Keratinocyte (primary cell): Measurements from ENCODE around the gene RIPOR2. TPM values are rescaled to one million over a fixed set of nuclear protein-coding genes. Genes with fewer than 3 reads are reported as not detected.

ENCODE experiments used
- DNase-seq: peaks from one replicate; pipeline ENCODE4 v3.0.0-alpha.2; 2011; ENCODE audit warnings: low read depth, missing footprints, low spot score
- FAIRE-seq: peaks from 2 replicates; lab custom pipeline; 2011; peaks lifted over from hg19 to GRCh38; lab: Jason Lieb, UNC
- H2AFZ ChIP-seq: 2 replicates; pipeline ENCODE4 v1.6.0; 2012; ENCODE audit warnings: low read length, control low read depth, inconsistent platforms; ENCODE audit not compliant: control insufficient read depth
- H3K27ac ChIP-seq: 2 replicates; pipeline ENCODE4 v1.5.1; 2011; ENCODE audit warnings: low read length; ENCODE audit not compliant: control insufficient read depth, insufficient read depth
- H3K27me3 ChIP-seq: 3 replicates; pipeline ENCODE4 v1.6.0; 2011; ENCODE audit warnings: low read length; ENCODE audit not compliant: control insufficient read depth, insufficient read depth; ENCODE audit errors: extremely low read depth
- H3K36me3 ChIP-seq, 2 experiments: 2 replicates in 1 of 2; 3 replicates in 1 of 2; pipeline ENCODE4 v1.5.1; 2011; ENCODE audit warnings: low read length in 2 of 2, mild to moderate bottlenecking in 1 of 2; ENCODE audit not compliant: control insufficient read depth in 2 of 2, insufficient read depth in 2 of 2; ENCODE audit errors: extremely low read depth in 1 of 2
- H3K4me1 ChIP-seq: 3 replicates; pipeline ENCODE4 v1.5.1; 2011; ENCODE audit warnings: low read length; ENCODE audit not compliant: control insufficient read depth, insufficient read depth; ENCODE audit errors: extremely low read depth
- H3K4me2 ChIP-seq: 3 replicates; pipeline ENCODE4 v1.6.0; 2011; ENCODE audit warnings: low read depth, low read length; ENCODE audit not compliant: control insufficient read depth, insufficient read depth; ENCODE audit errors: extremely low read depth
- H3K4me3 ChIP-seq, 3 experiments: fragments of 200-600 bp in 1 of 3; sonication (generic) in 1 of 3; 2 replicates in 2 of 3; 3 replicates in 1 of 3; pipeline ENCODE4 v1.5.1; 2011 to 2016; ENCODE audit warnings: low read length in 3 of 3, mild to moderate bottlenecking in 3 of 3, control low read depth in 2 of 3, inconsistent platforms in 1 of 3, low read depth in 1 of 3, mixed read lengths in 1 of 3, mixed run types in 1 of 3, moderate library complexity in 1 of 3; ENCODE audit not compliant: control insufficient read depth in 2 of 3, insufficient read depth in 2 of 3; ENCODE audit errors: extremely low read depth in 1 of 3
- H3K79me2 ChIP-seq: 2 replicates; pipeline ENCODE4 v1.6.0; 2012; ENCODE audit warnings: low read length; ENCODE audit not compliant: control insufficient read depth, insufficient read depth
- H3K9ac ChIP-seq: 3 replicates; pipeline ENCODE4 v1.6.0; 2011; ENCODE audit warnings: low read length; ENCODE audit not compliant: control insufficient read depth, insufficient read depth; ENCODE audit errors: extremely low read depth
- H3K9me1 ChIP-seq: 3 replicates; pipeline ENCODE4 v1.6.0; 2011; ENCODE audit warnings: low read length; ENCODE audit not compliant: control insufficient read depth, insufficient read depth; ENCODE audit errors: extremely low read depth
- H3K9me3 ChIP-seq: 2 replicates; pipeline ENCODE4 v1.5.1; 2012; ENCODE audit warnings: low read depth, low read length; ENCODE audit not compliant: control insufficient read depth
- H4K20me1 ChIP-seq: 3 replicates; pipeline ENCODE4 v1.6.0; 2011; ENCODE audit warnings: low read length; ENCODE audit not compliant: control insufficient read depth, insufficient read depth; ENCODE audit errors: extremely low read depth
- EZH2 ChIP-seq: IDR thresholded peaks from one replicate; pipeline ENCODE4 v1.6.1; 2012; ENCODE audit warnings: inconsistent platforms, mild to moderate bottlenecking, low read length, moderate library complexity
- dilution Hi-C: fragments of 300-500 bp; cut with MboI; formaldehyde crosslinking; loops from one replicate; pipeline ENCODE4 v1.7.0; 2020; ENCODE audit warnings: low sequenced_read_pairs; ENCODE audit not compliant: extremely low pct_ligation_motif_present
- polyA plus RNA-seq, 5 experiments: library from polyadenylated mRNA; depleted of rRNA in 3 of 5; stranded (reverse) in 3 of 5; stranded (forward) in 1 of 5; unstranded in 1 of 5; fragments of >200 nt; gene quantifications; 1 replicate in 1 of 5; 2 replicates in 3 of 5; 3 replicates in 1 of 5; pipeline versions ENCODE4 v1.2.1 to v1.2.3, GENCODE V29; 2011 to 2012; ENCODE audit warnings: missing spikeins in 2 of 5, low read depth in 1 of 5, low replicate concordance in 1 of 5
- TF ChIP-seq, protein P1 (sequence below), 3 experiments: IDR thresholded peaks in 1 of 3; conservative IDR thresholded peaks in 1 of 3; optimal IDR thresholded peaks in 1 of 3; 2 replicates in 2 of 3; 3 replicates in 1 of 3; pipeline versions ENCODE3 to v1.5.1; 2011; ENCODE audit warnings: low read length in 3 of 3, mild to moderate bottlenecking in 3 of 3, moderate library complexity in 2 of 3, control low read depth in 1 of 3, inconsistent platforms in 1 of 3; ENCODE audit not compliant: insufficient read depth in 2 of 3; ENCODE audit errors: extremely low read depth in 1 of 3

Gene RIPOR2
- polyA plus RNA-seq, 1 donor (not counting 4 experiments of a cell fraction or from before 2014, with no cell fraction given): 0.07 TPM

DNA sequence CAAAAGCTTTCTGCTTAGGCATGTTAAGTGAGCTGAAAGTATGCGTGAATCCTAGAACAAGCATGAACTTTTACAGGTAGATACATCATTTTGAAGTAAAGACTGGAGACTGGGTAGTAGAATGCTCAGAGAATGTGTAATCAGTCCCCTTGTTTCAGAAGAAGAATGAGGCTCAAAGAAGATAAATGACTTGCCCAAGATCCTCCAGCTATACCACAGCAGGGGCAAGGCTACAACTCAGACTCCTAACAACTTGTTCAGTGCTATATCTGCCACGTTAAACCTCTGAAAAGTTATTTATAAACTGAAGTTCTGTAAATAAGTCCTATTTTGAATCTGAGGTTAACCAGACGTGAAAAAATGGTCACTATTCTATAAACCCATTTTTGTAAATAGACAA, 2.9 kb downstream of the RIPOR2 start:
- TF ChIP-seq, protein P1, sequence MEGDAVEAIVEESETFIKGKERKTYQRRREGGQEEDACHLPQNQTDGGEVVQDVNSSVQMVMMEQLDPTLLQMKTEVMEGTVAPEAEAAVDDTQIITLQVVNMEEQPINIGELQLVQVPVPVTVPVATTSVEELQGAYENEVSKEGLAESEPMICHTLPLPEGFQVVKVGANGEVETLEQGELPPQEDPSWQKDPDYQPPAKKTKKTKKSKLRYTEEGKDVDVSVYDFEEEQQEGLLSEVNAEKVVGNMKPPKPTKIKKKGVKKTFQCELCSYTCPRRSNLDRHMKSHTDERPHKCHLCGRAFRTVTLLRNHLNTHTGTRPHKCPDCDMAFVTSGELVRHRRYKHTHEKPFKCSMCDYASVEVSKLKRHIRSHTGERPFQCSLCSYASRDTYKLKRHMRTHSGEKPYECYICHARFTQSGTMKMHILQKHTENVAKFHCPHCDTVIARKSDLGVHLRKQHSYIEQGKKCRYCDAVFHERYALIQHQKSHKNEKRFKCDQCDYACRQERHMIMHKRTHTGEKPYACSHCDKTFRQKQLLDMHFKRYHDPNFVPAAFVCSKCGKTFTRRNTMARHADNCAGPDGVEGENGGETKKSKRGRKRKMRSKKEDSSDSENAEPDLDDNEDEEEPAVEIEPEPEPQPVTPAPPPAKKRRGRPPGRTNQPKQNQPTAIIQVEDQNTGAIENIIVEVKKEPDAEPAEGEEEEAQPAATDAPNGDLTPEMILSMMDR (optimal IDR thresholded peaks at IDR 0.05 in 1 of 3, IDR thresholded peaks at IDR 0.05 in 1 of 3, conservative IDR thresholded peaks at IDR 0.05 in 1 of 3; ENCODE audit: extremely low read depth in 1 of 3, insufficient read depth in 2 of 3, low read length in 3 of 3): no peak
- no peak for TF ChIP-seq EZH2
- dilution Hi-C loops: no loop called here
- Histone ChIP-seq H3K9me3 (no peaks in the 10 kb centered on the region), H3K79me2 (no peaks in the 10 kb centered on the region), H3K27me3 (no peaks in the 10 kb centered on the region), H3K4me2 (peak overlapping the region; percentile 27), H3K4me1 (peaks cover 11% of the 10 kb centered on the region), H3K27ac (no peak overlapping the region), H2AFZ (no peak overlapping the region), H3K36me3 (no peaks in the 10 kb centered on the region), H3K9me1 (no peaks in the 10 kb centered on the region), H3K9ac (no peak overlapping the region), H3K4me3 (peak overlapping the region in 1 of 3 experiments; percentile 3), H4K20me1 (no peaks in the 10 kb centered on the region)
- FAIRE-seq (peak; percentile 57), DNase-seq (no peak)

DNA sequence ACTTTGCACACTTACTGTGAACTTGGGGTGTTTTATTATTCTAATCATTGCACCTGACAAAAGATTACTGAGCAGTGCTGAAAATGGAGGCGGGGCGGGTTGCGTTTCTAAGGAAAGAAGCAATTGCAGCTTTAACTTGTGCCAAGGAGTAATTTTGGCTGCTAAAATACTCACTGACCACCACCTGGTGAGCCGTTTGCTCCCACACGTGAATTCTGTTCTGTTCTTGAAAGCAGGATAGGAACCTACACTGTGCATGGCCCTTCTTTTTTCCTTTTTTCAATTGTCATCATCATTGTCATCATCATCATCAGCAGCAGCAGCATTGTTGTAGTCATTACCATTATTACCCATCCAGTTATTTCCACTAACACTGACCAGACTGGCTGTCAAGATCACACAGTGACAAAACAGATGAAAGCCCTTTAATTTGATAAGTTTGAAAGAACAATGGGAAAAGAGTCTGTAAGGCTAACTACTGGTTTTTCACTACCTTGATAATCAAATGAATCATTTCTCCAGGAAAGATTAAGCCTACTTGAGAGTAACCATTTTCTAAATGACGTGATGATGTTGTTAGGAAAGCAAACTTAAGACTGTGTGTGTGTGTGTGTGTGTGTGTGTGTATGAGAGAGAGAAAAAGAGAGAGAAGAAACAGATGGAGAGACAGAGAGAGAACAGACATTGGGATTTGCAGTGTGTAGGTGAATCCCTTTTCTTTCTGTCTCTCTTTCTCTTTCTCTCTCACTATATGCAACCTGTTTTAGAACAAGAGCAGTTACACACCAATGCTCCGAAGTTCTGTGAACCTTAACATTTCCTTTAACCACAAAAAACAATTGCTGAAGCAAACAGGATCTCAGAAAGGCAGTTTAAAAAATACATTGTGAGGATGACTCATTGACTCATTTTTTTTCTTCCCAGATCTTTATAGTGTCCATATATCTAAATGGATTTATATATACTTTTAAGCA, 3.8 kb downstream of the RIPOR2 start:
- no peaks in the 10 kb centered on the region for H3K36me3 ChIP-seq
- TF ChIP-seq EZH2: no peak
- TF ChIP-seq, protein P1 (optimal IDR thresholded peaks at IDR 0.05 in 1 of 3, IDR thresholded peaks at IDR 0.05 in 1 of 3, conservative IDR thresholded peaks at IDR 0.05 in 1 of 3; ENCODE audit: extremely low read depth in 1 of 3, insufficient read depth in 2 of 3, low read length in 3 of 3): no peak
- dilution Hi-C loops: no loop called here
- H3K27me3 ChIP-seq: no peaks in the 10 kb centered on the region
- H3K4me3 ChIP-seq: peak overlapping the region in 2 of 3 experiments; percentile 3 to 22
- no peaks in the 10 kb centered on the region for H3K79me2 ChIP-seq
- H3K4me2 ChIP-seq: peak overlapping the region; percentile 27
- FAIRE-seq: no peak
- no peak overlapping the region for H3K27ac ChIP-seq
- no peaks in the 10 kb centered on the region for H3K9me3 ChIP-seq
- H3K9me1 ChIP-seq: no peaks in the 10 kb centered on the region
- no peak for DNase-seq
- H3K4me1 ChIP-seq: peaks cover 11% of the 10 kb centered on the region
- H4K20me1 ChIP-seq: no peaks in the 10 kb centered on the region
- H3K9ac ChIP-seq: no peak overlapping the region
- peak overlapping the region; percentile 17 for H2AFZ ChIP-seq
